ENCODE measurements around the gene CDC42EP2.
"Not testable (repeated sequence)": the region's sequence is repeated elsewhere in the genome, so short reads cannot be mapped to it uniquely, and the experiment has no call there.

Gene CDC42EP2

GRCh38 chr11:65317025-65317786 is 2.5 kb downstream of the CDC42EP2 start:
- no peak for DNase-seq (ENCODE audit: extremely low read depth in 1 of 2, low read depth in 1 of 2)

- no peak for DNase-seq (ENCODE audit: extremely low read depth in 1 of 2, low read depth in 1 of 2)
Measured at GRCh38 chr11:65320386-65321075, 5.9 kb downstream of the CDC42EP2 start.

- DNase-seq (ENCODE audit: extremely low read depth in 1 of 2, low read depth in 1 of 2): no peak
Measured at GRCh38 chr11:65321076-65321475, 6.4 kb downstream of the CDC42EP2 start.

GRCh38 chr11:65321828-65322485 is 7.3 kb downstream of the CDC42EP2 start:
- no peak for DNase-seq (ENCODE audit: extremely low read depth in 1 of 2, low read depth in 1 of 2)

GRCh38 chr11:65323813-65324212 is 9.1 kb downstream of the CDC42EP2 start:
- DNase-seq (ENCODE audit: extremely low read depth in 1 of 2, low read depth in 1 of 2): no peak

- DNase-seq (ENCODE audit: extremely low read depth in 1 of 2, low read depth in 1 of 2): no peak
Measured at GRCh38 chr11:65325435-65325834, 10.8 kb downstream of the CDC42EP2 start.

- no peak for DNase-seq (ENCODE audit: extremely low read depth in 1 of 2, low read depth in 1 of 2)
Measured at GRCh38 chr11:65327021-65327420, 12.4 kb downstream of the CDC42EP2 start.

GRCh38 chr11:65329478-65329877 is 14.8 kb downstream of the CDC42EP2 start:
- DNase-seq (ENCODE audit: extremely low read depth in 1 of 2, low read depth in 1 of 2): no peak

GRCh38 chr11:65329944-65330403 is 15.3 kb downstream of the CDC42EP2 start:
- peak; percentile 34 to 84 for DNase-seq (ENCODE audit: extremely low read depth in 1 of 2, low read depth in 1 of 2)

GRCh38 chr11:65330544-65330943 is 15.9 kb downstream of the CDC42EP2 start:
- DNase-seq (ENCODE audit: extremely low read depth in 1 of 2, low read depth in 1 of 2): no peak

- not testable (repeated sequence) for DNase-seq (ENCODE audit: extremely low read depth in 1 of 2, low read depth in 1 of 2)
Measured at GRCh38 chr11:65332591-65332990, 17.9 kb downstream of the CDC42EP2 start.

- no peak for DNase-seq (ENCODE audit: extremely low read depth in 1 of 2, low read depth in 1 of 2)
Measured at GRCh38 chr11:65334696-65335295, 20.1 kb downstream of the CDC42EP2 start.

- no peak for DNase-seq (ENCODE audit: extremely low read depth in 1 of 2, low read depth in 1 of 2)
Measured at GRCh38 chr11:65338676-65339075, 24.0 kb downstream of the CDC42EP2 start.

- DNase-seq (ENCODE audit: extremely low read depth in 1 of 2, low read depth in 1 of 2): no peak
Measured at GRCh38 chr11:65340226-65340625, 25.6 kb downstream of the CDC42EP2 start.

GRCh38 chr11:65341856-65342255 is 27.2 kb downstream of the CDC42EP2 start:
- no peak for DNase-seq (ENCODE audit: extremely low read depth in 1 of 2, low read depth in 1 of 2)

- DNase-seq (ENCODE audit: extremely low read depth in 1 of 2, low read depth in 1 of 2): no peak
Measured at GRCh38 chr11:65351511-65351910, 36.8 kb downstream of the CDC42EP2 start.

- DNase-seq (ENCODE audit: extremely low read depth in 1 of 2, low read depth in 1 of 2): no peak
Measured at GRCh38 chr11:65352783-65353182, 38.1 kb downstream of the CDC42EP2 start.

GRCh38 chr11:65353376-65353775 is 38.7 kb downstream of the CDC42EP2 start:
- DNase-seq (ENCODE audit: extremely low read depth in 1 of 2, low read depth in 1 of 2): no peak

GRCh38 chr11:65353900-65354264 is 39.2 kb downstream of the CDC42EP2 start:
- DNase-seq (ENCODE audit: extremely low read depth in 1 of 2, low read depth in 1 of 2): no peak

- DNase-seq (ENCODE audit: extremely low read depth in 1 of 2, low read depth in 1 of 2): peak; percentile 97
Measured at GRCh38 chr11:65354265-65355012, 39.8 kb downstream of the CDC42EP2 start, which contains the start of gene TIGD3. Gene TIGD3 (plus strand): TSS chr11:65354751. CDS start chr11:65355809, 1,058 bp downstream.

All from stimulated activated CD8-positive, alpha-beta memory T cell treated with anti-CD3 and anti-CD28 coated beads, Interleukin-7, amount 100 ng/mL, for 48 hours (primary cell).